ENCODE results near the gene ANKDD1A.

Gene ANKDD1A

DNA sequence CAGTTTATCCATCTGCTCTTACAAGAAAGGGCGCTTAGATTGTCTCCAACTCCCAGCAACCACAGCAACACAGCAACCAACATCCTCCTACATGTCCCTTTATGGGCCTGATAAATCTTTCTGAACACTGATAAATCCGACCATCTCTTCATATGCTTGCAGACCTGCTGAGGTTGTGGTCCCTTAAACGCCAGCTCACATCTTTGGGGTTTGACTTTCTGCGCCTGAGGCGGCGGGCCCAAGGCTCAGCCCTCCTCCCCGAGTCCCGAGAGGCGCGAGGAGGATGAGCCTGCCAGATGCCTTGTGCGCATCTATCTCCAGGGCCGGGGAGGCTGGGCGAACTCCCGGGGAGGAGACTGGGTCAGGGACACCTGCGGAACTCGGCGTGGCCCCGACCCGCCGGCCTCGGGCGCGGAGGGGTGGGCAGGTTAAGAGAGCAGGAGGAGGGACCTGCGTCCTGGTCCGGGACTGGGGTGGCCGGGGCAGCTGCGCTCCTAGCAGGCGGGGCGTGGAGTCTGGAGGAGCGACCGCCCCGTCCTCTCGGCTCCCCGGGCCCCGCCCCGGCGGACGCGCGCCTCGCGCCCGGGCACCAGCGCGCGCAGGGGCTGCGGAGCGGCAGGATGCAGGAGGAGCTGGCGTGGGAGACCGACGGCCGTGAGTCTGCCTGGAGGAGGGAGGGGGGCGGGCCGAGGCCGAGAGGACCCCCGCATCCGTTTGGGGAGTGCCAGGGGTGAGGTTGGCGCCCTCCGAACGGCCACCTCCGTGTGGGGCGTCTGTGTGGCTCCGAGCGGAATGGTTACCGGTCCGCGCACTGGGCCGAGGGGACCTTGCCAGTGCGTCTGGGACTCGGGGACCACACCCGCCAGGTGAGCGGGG, at the start of gene ANKDD1A:
ANKDD1A (plus strand) TSS at position 592 of the 876 bp plus-strand sequence; CDS start at position 621, 29 bp downstream.
- DNase-seq = no peak

DNA sequence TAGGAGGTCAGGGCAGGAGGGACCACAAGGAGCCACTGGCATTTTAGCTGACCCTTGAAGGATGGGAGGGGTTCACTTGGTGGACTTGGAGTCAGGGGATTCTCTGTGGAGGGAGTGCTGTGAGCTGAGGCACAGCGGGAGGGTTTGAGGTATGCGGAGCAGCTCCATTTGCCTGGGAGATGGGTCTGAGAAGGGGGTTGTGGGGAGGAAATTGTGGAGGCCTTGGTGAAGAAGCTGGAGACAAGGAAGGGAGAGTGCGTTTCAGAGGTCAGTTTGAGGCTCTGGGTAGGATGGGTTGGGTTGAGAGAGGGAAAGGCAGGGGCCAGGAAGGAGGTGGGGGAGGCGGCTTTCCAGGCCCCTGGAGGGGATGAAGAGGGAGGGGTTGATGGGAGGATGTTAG, 49.7 kb upstream of the ANKDD1A start:
- DNase-seq = no peak

DNA sequence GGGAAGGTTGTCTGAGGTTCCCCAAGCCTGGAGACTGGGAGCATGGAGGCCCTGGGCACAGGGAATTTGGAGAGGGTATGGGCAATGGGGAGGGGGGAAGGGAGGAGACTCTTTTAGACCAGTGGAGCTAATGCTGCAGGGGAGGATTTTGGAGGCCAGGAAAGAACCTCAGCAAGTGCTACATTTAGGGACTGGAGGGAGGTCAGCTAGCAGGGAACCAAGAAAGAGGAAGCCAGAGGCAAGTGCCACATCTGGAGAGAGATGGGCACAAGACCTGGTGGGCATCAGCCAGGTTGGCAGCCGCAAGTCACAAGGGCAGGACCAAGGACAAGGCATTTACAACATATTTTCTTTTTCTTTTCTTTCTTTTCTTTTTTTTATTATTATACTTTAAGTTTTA, 49.3 kb upstream of the ANKDD1A start:
- DNase-seq = no peak

DNA sequence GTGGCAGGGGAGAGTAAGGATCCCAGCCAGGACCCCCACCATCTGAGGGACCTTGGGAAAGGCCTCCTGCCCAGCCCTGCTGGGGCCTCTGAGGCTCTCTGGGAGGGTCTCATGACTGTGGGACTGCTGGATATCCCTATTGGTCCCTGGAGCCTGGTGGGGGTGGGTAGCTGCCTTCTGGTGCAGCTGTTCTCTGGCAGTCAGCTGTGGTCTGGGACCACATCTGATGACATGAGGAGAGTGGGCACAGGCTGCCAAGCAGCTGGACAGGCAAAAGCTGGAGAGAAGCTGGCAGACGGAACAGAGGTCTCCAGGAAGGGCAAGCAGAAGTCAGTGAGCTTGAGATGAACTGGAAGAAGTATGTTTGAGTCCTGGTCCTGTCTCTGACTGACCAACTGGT, 47.6 kb upstream of the ANKDD1A start:
- DNase-seq = no peak

DNA sequence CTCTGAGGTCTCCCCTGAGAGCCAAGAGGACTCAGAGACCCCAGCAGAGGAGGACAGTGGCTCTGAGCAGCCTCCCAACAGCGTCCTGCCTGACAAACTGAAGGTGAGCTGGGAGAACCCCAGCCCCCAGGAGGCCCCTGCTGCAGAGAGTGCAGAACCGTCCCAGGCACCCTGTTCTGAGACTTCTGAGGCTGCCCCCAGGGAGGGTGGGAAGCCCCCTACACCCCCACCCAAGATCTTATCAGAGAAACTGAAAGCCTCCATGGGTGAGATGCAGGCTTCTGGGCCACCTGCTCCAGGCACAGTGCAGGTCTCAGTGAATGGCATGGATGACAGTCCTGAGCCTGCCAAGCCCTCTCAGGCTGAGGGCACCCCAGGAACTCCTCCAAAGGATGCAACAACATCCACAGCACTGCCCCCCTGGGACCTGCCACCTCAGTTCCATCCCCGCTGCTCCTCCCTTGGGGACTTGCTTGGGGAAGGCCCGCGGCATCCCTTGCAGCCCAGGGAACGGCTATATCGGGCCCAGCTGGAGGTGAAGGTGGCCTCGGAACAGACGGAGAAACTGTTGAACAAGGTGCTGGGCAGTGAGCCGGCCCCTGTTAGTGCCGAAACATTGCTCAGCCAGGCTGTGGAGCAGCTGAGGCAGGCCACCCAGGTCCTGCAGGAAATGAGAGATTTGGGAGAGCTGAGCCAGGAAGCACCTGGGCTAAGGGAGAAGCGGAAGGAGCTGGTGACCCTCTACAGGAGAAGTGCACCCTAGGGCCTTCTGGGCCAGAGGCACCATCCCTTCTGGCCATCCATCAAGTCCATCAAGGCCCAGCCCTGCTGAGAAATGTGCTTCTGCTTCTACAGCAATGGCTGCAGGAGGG, 46.3 kb upstream of the ANKDD1A start:
- DNase-seq = no peak

DNA sequence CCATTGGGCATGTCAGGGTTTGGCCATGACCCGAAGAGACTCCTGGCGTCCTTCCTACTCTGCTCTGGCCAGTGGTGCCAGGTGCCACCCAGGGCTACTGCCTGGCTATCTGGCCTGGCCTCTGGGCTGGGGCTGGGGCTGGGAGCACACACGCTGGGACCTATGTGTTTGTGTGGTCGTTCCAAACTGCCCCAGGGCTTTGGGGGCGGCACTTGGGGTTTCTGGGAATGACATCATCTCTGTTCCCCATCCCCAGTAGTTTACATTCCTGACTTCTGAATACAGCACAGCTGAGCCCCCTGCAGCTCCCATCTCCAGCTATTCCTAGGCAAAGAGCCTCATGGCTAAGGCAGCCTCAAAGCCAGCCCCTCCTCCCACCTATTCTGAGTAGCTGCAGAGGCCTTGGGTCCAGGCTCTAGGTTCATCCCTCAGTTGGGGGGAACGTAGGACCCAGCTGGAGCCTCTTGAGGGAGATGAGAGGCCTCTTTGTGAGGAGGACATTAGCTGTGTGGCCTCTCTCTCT, 45.6 kb upstream of the ANKDD1A start:
- no peak for DNase-seq

DNA sequence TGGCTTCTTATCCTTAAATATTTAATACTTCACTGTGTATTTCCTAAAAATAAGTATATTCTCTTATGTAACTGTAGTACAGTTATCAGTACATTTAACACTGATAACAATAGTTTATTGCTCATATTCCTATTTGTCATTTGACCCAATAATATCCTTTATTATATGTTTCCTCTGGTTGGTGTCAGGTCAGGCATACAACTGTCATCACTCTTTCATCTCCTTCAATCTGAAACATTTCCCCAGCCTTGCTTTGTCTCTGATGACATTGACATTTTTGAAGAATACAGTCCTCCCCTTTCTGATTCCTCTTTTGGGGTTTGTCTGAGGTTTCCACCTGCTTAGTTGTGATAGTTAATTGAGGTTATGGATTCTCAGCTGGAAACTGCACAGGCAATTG, 42.2 kb upstream of the ANKDD1A start:
- no peak for DNase-seq

DNA sequence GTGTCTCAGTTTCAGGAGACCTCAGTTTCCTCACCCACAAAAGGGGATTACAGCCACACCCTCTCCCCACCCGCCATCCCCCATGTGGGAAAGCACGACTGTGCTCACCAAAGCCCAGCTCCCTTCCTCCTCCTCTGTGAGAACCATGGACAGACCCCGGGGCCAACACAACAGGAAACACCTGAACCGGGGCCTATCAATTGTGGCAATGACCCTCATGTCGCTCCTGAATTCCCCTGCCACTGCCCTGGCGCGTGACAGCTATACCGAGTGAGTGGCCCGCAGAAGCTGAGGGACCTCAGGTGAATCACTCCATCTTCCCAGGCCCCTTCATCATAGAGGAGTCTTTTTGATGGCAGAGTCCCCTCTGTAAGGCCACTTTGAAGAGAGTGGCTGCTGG, 41.3 kb upstream of the ANKDD1A start:
- no peak for DNase-seq

DNA sequence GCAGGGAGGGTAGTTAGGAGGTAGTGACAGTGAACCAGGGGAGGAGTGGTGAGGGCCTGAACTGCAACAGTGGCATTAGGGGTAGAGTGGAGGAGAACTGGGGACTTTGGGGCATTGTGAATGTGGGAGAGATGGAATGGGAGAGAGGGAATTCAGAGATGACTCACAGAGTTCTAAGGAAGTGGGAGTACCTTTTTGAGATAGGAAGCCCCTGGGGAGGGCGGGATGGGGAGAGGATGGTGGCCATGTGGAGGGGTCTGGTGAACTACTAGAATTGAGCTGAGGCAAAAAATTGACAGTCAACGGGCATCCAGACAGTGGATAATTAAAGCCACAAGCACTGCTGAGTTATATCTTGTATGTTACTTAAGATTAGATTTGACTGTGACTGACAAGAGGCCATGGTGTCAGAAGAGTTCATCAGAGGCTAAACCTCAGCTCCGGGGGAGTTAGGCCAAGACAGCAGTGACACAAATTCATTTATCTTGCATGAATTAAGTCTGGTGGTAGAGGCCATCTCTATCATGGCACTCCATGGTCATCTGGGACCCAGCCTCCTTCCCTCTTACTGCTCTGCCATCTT, 36.0 kb upstream of the ANKDD1A start:
- DNase-seq = no peak

DNA sequence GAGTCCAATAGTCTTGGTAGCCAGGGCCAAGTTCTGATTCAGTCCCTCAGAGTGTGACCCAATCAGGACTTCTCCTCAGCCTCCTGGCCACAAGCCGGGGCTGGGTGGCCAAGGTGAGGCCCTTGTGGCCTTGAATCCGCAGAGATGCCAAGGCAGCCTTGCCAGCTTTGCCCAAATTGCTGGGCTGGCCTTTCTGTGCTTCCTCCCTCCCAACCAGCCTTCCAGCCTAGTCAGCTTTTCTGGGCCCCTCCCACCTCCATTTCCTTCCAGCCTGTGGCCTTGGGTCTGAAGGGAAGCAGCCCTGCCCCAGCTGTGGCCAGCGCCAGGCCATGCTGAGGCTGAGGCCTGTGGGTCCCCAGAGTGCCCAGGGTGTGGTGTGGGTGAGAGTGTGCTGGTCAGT, 34.3 kb upstream of the ANKDD1A start:
- no peak for DNase-seq

DNA sequence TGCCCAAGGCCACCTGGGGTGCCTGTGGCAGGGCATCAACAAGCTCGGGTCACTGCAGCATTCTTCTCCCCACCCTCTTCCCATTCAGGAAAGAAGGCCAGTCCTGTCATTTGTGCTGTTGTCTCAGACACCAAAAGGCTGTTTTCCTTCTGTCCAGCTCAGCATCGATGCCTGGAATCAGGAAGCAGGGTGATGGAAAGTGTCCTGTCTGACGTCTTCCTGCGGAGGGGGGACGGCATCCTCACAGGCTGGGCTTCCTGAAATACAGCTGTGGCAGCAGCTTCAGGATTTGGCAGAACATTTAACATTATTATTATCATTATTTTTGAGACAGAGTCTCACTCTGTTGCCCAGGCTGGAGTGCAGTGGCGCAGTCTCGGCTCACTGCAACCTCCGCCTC, 33.0 kb upstream of the ANKDD1A start:
- no peak for DNase-seq

DNA sequence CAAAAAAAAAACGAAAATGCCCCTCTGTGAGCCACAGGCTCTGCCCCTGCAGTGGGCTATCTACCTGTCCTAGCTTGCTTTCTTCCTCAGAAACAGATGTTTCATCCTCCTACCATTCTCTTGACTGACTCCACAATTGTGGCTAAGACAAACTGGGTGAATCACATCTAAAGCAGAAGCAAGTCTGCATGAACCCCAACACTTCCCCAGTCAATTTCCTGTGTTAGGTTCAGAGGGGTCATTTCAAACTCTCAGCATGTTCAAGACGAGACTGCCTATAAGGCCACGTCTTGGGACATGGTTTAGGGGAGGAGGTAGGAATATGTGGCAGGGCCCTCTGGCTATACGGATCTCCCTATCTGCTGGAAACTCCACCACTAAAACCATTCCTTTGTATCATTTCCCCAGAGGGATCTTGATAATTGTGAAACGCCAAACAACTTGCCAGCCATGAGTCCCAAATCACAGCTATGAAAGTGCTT, 28.6 kb upstream of the ANKDD1A start:
- no peak for DNase-seq

DNA sequence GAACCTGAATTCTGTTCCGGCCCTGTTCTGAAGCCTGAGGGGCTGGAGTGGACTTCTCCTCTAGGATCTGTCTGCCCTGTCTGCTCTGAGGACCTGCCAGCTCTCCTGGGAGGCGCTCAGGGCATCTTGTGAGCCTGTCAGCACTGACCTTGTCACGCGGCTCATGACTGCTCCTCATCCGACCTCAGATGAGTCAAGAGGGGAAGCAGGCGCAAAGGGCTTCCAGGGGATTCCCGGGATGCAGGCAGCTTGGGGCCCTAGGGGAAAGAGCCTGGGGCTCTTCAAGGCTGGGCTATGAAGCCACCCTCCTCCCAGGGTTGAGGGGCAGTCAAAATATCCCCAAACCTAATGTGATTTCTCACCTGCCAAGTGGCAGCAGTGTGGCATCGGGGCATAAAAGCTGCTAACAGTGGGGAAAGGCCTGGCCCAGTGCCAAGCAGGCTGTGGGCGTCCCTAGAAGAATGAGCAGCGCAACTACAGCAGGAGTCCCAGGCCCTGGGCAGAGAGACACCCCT, 27.6 kb upstream of the ANKDD1A start:
- no peak for DNase-seq

DNA sequence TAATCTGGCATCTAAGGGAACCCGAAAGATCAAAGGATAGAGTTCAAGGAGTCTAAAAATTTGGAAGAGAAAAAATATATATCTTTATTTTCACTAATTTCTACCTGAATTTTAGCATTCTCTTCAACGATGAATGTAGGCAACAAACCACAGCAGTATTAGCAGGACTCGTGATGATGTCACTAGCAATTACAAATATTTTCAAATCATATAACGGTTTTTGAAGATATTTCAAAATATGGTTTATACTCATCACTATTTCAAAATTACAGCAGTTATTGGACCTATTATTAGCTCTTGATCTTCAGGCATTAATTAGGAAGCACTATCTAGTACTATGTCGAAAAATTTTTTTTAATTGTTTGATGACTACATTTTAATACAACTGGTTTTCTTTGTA, 27.0 kb upstream of the ANKDD1A start:
- no peak for DNase-seq

DNA sequence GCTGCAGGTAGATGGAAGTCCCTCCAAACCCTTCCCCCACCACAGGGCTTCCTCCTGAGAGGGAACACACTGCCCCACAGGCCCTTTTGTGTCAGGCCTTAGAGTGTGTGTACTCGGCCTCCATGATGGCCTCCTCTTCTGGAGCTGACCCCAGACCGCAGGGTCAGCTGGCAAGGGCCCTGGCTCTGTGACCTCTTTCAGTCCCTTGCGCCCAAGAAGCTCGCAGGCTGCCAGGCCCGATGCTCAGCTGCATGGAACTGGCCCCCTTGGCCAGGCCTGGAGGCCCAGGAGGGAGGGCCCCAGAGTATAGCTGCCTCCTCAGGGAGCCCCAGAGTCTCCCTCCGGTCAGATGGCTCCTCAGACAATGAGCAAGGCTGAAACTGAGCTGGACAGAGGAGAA, 23.4 kb upstream of the ANKDD1A start:
- DNase-seq = no peak

DNA sequence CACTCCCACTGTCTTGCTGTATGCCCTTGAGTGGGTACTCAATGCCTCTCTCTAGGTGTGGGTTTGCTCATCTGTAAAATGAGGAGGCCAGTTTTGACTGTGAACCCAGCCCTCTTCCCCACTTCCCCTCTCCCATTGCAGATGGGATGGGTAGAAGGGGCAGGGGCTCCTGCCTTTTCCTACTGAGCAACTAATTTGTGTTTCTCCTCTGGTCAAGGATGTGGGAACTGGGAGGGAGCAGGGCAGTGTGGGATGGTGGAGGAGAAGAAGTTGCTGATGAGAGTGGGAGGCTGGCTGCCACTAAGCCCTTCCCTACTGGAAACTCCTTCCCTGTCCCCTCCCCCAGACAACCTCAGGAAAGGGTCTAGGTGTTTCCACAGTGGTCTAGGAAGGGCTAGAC, 20.1 kb upstream of the ANKDD1A start:
- no peak for DNase-seq

DNA sequence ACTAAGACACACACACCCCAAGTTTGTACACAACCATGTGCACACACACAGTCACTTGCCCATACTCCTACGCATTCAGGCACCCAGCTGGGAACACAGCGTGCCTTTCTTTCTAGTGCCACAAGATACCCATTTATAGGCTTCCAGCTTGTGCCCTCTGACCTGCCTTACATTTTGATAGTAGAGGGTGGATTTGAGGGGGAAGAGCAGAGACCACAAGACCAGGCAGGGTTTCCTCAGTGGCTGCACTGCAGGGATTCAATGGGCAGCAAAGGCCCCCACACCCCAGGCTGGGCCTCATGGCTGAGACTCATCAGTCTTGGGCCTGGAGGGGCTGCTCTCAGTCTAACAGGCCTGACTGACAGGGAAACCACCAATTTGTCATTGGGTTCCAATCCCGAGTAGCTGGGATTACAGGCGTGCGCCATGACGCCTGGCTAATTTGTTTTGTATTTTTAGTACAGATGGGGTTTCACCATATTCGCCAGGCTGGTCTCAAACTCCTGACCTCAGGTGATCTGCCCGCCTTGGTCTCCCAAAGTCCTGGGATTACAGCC, 18.8 kb upstream of the ANKDD1A start:
- DNase-seq = no peak

DNA sequence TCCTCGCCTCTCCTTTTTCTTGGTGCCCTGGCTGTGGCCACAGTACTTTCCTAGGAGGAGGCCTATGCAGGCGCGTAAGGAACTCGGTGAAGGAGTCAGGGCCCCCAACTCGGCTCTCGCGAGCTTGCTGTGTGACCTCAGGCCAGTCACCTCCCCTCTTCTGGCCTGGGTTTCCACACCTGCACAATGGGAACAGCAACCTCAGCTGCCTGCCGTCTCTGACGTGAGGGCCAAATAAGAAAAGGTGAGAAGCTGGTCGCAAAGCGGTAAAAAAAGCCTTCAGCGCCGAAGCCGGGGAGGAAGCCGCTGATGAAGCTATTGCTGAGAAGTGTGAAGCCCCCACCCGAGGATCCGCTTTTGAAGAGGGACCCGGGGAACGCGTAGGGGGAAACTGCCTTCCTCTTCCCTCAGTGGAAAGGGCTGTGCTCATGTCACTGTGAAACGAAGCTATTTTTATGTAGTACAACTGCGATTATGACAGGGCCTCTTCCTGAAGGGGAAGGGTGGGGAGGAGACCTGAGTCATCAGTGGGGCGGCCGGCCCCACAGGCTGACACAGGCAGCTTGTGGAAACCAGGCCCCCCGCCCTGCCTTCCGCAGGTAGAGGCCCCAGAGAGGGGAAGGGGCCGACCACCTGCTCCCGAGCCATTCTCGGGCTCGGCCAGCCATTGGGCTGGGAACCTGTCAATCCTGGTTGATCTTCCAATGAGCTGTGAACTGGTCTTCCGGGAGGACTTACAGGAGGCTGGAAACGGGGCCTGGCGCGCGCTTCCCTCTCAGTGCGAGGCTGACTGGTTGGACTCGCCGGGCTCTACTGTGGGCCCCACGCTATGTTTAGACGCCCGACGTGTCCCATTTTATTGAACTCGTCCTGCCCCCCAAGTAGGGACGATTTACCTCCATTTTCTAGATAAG, 18.0 kb upstream of the ANKDD1A start:
- no peak for DNase-seq

DNA sequence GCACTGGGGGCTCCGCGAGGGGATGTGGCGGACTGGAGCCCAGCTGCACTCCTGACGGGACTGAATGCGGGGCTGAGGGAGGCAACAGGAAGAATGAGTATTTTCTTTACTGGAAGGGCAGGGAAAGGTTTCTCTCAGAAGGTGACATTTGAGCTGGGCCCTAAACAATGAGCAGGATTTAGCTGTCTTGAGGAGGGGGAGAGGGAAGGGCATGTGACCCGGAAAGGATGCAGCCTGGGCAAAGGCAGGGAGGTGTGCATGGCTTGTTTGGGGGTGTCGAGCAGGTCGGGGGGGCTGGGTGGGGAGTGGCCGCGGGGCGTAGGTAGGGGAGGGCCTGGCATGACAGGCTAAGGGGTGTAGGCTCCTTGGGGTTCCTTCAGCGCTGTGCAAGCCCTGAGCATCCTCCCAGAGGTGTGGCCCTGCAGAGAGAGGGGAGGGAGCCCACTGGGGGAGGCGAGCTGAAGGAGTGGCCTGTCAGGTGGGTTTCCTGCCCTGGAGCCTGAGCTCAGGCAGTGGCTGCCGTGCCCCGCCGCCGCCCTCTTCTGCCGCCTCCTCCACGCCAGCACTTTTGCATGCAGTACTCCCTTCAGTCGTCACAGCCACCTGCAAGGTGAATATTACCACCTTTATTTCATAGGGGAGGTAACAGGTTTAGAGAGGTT, 17.2 kb upstream of the ANKDD1A start:
- no peak for DNase-seq

DNA sequence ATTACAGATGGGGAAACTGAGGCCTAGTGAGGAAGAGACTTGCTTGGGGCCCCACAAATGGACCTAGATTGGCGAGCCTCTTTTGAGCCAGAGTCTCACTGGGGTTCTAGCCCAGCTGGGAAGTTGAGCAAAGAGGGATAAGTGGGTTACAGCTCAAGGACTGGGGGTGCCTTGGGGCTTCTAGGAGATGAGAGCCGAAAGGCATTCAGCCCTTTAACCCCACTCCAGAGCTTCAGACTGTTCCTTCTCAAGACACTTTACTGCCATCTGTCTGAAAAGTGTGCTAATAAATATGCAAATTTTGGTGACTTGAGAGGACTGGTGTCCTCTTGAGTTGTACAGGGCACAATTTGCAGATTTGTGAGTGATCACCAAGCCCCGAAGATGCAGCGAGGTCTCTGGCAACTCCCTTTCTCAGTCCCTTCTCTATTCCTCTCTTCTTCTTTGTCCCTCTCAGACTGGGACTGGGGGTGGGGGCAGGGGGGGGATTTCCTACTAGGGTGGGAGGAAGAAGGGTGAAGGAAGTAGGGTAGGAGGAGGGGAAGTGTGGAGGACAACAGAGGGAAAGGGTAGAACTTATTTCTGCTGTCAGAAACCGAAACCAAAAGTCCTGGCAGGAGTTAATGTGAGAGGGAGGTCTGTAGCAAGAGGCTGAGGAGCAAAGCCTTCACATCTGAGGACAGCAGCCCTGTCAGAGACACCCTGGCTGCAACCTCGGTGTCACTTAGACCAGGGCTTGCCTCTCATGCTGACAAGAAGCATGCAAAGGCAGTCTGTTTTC, 16.2 kb upstream of the ANKDD1A start:
- no peak for DNase-seq
